Measurements from ENCODE around the gene LDLR. TPM values are rescaled to one million over a fixed set of nuclear protein-coding genes. Genes with fewer than 3 reads are reported as not detected.

The LDLR gene
- total and polyA plus RNA-seq, 2 of the 4 experiments (the other 2 are of a cell fraction), result 45.2 to 53.8 TPM

GRCh38 chr19:11070123-11070522 lies 19.1 kb upstream of the LDLR start:
- H3K4me1 ChIP-seq (ENCODE audit: control insufficient read depth, insufficient read depth, low read length), result no peaks in the 10 kb centered on the region
- no peak for DNase-seq
- no peak overlapping the region for H3K23ac ChIP-seq (ENCODE audit: low read depth, low read length)
- H4K91ac ChIP-seq (ENCODE audit: insufficient read depth, low read depth, low read length), result no peak overlapping the region
- H3K18ac ChIP-seq (ENCODE audit: low read depth, low read length), result no peak overlapping the region
- intact Hi-C loops (cut with micrococcal nuclease) (no loop called here), dilution Hi-C loops (cut with HindIII; ENCODE audit: low sequenced_read_pairs, unreplicated experiment) (no loop called here), in situ Hi-C loops (cut with MboI; ENCODE audit: low sequenced_read_pairs) (no loop called here)
- H2BK5ac ChIP-seq (ENCODE audit: low read depth, low read length, poor library complexity, severe bottlenecking), result no peak overlapping the region
- no peaks in the 10 kb centered on the region for H3K9me1 ChIP-seq (ENCODE audit: insufficient read depth, low read length)
- WGBS, 2 experiments (ENCODE audit: extremely low coverage in 2 of 2, insufficient read length in 1 of 2), result 80% methylated on average over 1 of the region's 4 CpGs; no CpG with 5 or more reads in 1 of the 2 experiments
- H3K4me3 ChIP-seq (ENCODE audit: insufficient read depth, low read depth, low read length), result no peak overlapping the region
- H4K20me1 ChIP-seq (ENCODE audit: insufficient read depth, low read length), result no peaks in the 10 kb centered on the region
- TF ChIP-seq CHD1 (IDR thresholded peaks at IDR 0.05; ENCODE audit: low read depth, low read length), result no peak
- TF ChIP-seq RAD21 (IDR thresholded peaks at IDR 0.05; ENCODE audit: low read length), result no peak
- TF ChIP-seq ELK1 (IDR thresholded peaks at IDR 0.05; ENCODE audit: borderline replicate concordance, low read depth, low read length), result no peak
- no peak for TF ChIP-seq CEBPB (IDR thresholded peaks at IDR 0.05; ENCODE audit: low read depth, low read length)
- TF ChIP-seq MAZ (IDR thresholded peaks at IDR 0.05; ENCODE audit: borderline replicate concordance, low read depth, low read length), result no peak
- no peak for TF ChIP-seq RFX5 (IDR thresholded peaks at IDR 0.05; ENCODE audit: low read depth, low read length)
- TF ChIP-seq NFE2L2 (IDR thresholded peaks at IDR 0.05; ENCODE audit: low read depth, low read length), result no peak
- CTCF ChIA-PET, result no interaction called here
- no peak overlapping the region for H3K4ac ChIP-seq (ENCODE audit: low read depth, low read length)
- no peak overlapping the region for H2AFZ ChIP-seq (replicated peaks; ENCODE audit: low read length, poor library complexity)
- H3K36me3 ChIP-seq (ENCODE audit: control insufficient read depth, insufficient read depth, low read length), result peaks cover 18% of the 10 kb centered on the region
- no peak overlapping the region for H2AK9ac ChIP-seq (replicated peaks; ENCODE audit: low read depth, low read length, poor library complexity)
- H4K8ac ChIP-seq (ENCODE audit: low read depth in 2 of 2, low read length in 2 of 2), result no peak overlapping the region
- H3K14ac ChIP-seq (replicated peaks; ENCODE audit: low read depth, low read length), result no peak overlapping the region
- H3K27me3 ChIP-seq (ENCODE audit: control insufficient read depth, insufficient read depth, low read length), result no peaks in the 10 kb centered on the region
- no peak overlapping the region for H3K4me2 ChIP-seq (ENCODE audit: low read depth, low read length)
- no TSS peak for BruUV-seq (replicated peaks)
- H3K56ac ChIP-seq (ENCODE audit: extremely low read depth, insufficient read depth, low read length), result no peak overlapping the region
- no peak overlapping the region for H2BK120ac ChIP-seq (ENCODE audit: low read depth, low read length)
- POLR2A ChIA-PET (ENCODE audit: unreplicated experiment), result no interaction called here
- no peak overlapping the region for H3K9ac ChIP-seq (ENCODE audit: low read depth, low read length)
- H2BK20ac ChIP-seq (ENCODE audit: low read depth, low read length), result no peak overlapping the region
- no peak overlapping the region for H2BK15ac ChIP-seq (ENCODE audit: low read depth, low read length)
- no peak overlapping the region for H3K27ac ChIP-seq (ENCODE audit: insufficient read depth, low read length)
- no peak for ATAC-seq (ENCODE audit: low read depth)
- peaks cover 7% of the 10 kb centered on the region for H3K9me3 ChIP-seq (ENCODE audit: control insufficient read depth, insufficient read depth, low read length)
- 0 out of 4 replicates have a peak, but pooled peaks cover 0 to 4% of the 10 kb centered on the region in 2 experiments for H3K79me1 ChIP-seq (ENCODE audit: low read depth in 1 of 2, low read length in 2 of 2)
- H4K5ac ChIP-seq (ENCODE audit: low read depth, low read length), result no peak overlapping the region
- H2AK5ac ChIP-seq (ENCODE audit: low read depth, low read length), result no peak overlapping the region
